Ovary (tissue), 9 donors: ENCODE results near the gene P2RY12. TPM values are rescaled to one million over a fixed set of nuclear protein-coding genes. Genes with fewer than 3 reads are reported as not detected.
"Not testable (repeated sequence)": the region's sequence is repeated elsewhere in the genome, so short reads cannot be mapped to it uniquely, and the experiment has no call there.

ENCODE experiments used
- DNase-seq, 5 donors: peaks; one replicate each; pipeline ENCODE4 v3.0.0-alpha.2; 2019 to 2020
- H3K27ac ChIP-seq, 2 donors: fragments of 200-600 bp; one replicate each; pipeline versions ENCODE4 v1.5.1 to v1.8.0; 2019 to 2022
- H3K27me3 ChIP-seq: fragments of 200-600 bp; one replicate; pipeline ENCODE4 v1.8.0; 2022
- H3K36me3 ChIP-seq: fragments of 200-600 bp; sonication (generic); one replicate; pipeline ENCODE4 v1.5.1; 2019
- H3K4me1 ChIP-seq: one replicate; pipeline ENCODE4 v1.8.1; 2013; ENCODE audit warnings: mild to moderate bottlenecking, moderate library complexity; ENCODE audit not compliant: insufficient read depth
- H3K4me3 ChIP-seq: fragments of 200-600 bp; sonication (generic); one replicate; pipeline ENCODE4 v1.5.1; 2017
- H3K9me3 ChIP-seq, 2 donors: fragments of 200-600 bp in 1 of 2; sonication (generic) in 1 of 2; one replicate each; pipeline versions ENCODE4 v1.5.1 to v1.8.1; 2013 to 2019; ENCODE audit warnings: mild to moderate bottlenecking in 1 of 2, moderate library complexity in 1 of 2
- EP300 ChIP-seq: sonication (generic); formaldehyde crosslinking; IDR thresholded peaks from one replicate; pipeline ENCODE4 v1.6.1; 2017; ENCODE audit warnings: antibody characterized with exemption
- POLR2A ChIP-seq: fragments of 450-650 bp; IDR thresholded peaks from one replicate; pipeline ENCODE4 v1.6.1; 2017; ENCODE audit warnings: antibody characterized with exemption, mild to moderate bottlenecking, moderate library complexity
- WGBS, 3 donors: extraction: QIAGEN DNeasy Blood & Tissue Kit in 1 of 3; methylation state at CpG; one replicate each; pipeline versions ENCODE4 v1.1.5 to v1.1.7; 2013 to 2017; 5-methylcytosine and 5-hydroxymethylcytosine counted together
- intact Hi-C, 4 donors: fragments of 100-400 bp; cut with DNase I; formaldehyde crosslinking; loops; one replicate each; pipeline versions ENCODE4 v1.11.0 to v1.15.1; 2022 to 2023
- polyA plus RNA-seq, 2 donors: library from polyadenylated mRNA; stranded (reverse); fragments of 200-250 nt in 1 of 2; fragments of 350-450 nt in 1 of 2; fragmentation: Illumina TruSeq in 1 of 2; extraction: RNeasy Lipid Tissue Mini Kit (QIAGEN cat#74804) in 1 of 2; gene quantifications; one replicate each; pipeline ENCODE4 v1.2.3, GENCODE V29; 2013 to 2014
- total RNA-seq, 7 donors: library from RNA; depleted of rRNA in 2 of 7; stranded (reverse); fragments of >200 nt in 2 of 7; fragmentation: NEBNext Ultra II Directional in 3 of 7; extraction: Animal tissue kit (Norgen Biotek cat#: 25700) in 3 of 7; gene quantifications; one replicate each; pipeline versions ENCODE4 v1.1.0 to v1.2.4, GENCODE V29; 2016 to 2023
- TF ChIP-seq, protein P1 (sequence below), 3 donors: fragments of 450-650 bp in 2 of 3; fragments of 200-600 bp in 1 of 3; IDR thresholded peaks; one replicate each; pipeline versions ENCODE4 v1.5.1 to v1.8.0; 2016 to 2022; ENCODE audit warnings: antibody characterized with exemption in 3 of 3, mild to moderate bottlenecking in 1 of 3
- donor health status: DM: no; HTN: no; CAD: no; lungs with moderate emphysema.
- donor health status: DM: no; HTN: no; CAD: no.
- donor health status: Bipolar disorder and iron deficiency.
- donor health status: DM: yes; HTN: yes; CAD: no.
- donor health status: DM: no; HTN: no; CAD: no.
- donor health status: DM: yes; HTN: yes; CAD: no.

P2RY12 gene
- total and polyA plus RNA-seq, 9 donors: 0.19 to 1.7 (median 0.69) TPM

DNA sequence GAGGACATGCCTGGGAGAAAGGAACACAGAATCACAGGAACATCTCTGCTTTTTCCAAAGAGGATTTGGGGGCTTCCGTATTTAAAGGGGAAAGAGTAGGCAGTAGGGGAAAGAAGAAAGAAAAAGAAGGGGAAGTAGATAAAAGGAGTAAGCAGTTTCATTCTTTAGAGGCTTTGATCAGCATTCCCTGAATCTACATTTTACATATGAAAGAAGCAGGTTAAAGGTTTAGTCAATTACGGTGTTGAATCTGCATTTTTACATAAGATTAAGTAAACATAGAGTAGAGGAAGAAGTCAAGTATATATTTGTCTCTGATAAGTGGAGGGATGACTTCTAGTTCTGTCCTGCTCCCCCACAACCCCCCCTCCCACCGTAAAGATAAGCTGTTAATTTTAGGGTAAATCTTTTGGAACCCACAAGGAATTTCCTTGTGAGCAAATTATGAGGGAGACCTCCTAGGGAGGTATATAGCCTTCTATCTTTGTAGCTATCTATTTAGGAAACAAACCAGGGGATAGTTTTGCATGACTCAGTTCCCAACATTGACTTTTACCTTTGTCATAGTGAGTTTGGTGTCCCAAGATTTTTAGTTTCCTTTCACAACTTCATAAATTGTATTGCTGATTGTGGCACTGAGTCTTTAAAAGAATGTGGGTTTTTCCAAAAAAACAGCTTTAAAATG lies 8.7 kb upstream of the P2RY12 start:
- DNase-seq: no peak
- TF ChIP-seq, protein P1, sequence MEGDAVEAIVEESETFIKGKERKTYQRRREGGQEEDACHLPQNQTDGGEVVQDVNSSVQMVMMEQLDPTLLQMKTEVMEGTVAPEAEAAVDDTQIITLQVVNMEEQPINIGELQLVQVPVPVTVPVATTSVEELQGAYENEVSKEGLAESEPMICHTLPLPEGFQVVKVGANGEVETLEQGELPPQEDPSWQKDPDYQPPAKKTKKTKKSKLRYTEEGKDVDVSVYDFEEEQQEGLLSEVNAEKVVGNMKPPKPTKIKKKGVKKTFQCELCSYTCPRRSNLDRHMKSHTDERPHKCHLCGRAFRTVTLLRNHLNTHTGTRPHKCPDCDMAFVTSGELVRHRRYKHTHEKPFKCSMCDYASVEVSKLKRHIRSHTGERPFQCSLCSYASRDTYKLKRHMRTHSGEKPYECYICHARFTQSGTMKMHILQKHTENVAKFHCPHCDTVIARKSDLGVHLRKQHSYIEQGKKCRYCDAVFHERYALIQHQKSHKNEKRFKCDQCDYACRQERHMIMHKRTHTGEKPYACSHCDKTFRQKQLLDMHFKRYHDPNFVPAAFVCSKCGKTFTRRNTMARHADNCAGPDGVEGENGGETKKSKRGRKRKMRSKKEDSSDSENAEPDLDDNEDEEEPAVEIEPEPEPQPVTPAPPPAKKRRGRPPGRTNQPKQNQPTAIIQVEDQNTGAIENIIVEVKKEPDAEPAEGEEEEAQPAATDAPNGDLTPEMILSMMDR (IDR thresholded peaks at IDR 0.05): no peak
- TF ChIP-seq EP300 (no peak), POLR2A (no peak)
- Histone ChIP-seq H3K4me1 (no peaks in the 10 kb centered on the region), H3K27me3 (no peaks in the 10 kb centered on the region), H3K4me3 (no peak overlapping the region), H3K9me3 (no peaks in the 10 kb centered on the region), H3K36me3 (no peaks in the 10 kb centered on the region), H3K27ac (no peak overlapping the region)
- WGBS, 3 donors: 53 to 67% (median 61%) methylated on average over 3 of the region's 3 CpGs
- intact Hi-C loops: no loop called here

DNA sequence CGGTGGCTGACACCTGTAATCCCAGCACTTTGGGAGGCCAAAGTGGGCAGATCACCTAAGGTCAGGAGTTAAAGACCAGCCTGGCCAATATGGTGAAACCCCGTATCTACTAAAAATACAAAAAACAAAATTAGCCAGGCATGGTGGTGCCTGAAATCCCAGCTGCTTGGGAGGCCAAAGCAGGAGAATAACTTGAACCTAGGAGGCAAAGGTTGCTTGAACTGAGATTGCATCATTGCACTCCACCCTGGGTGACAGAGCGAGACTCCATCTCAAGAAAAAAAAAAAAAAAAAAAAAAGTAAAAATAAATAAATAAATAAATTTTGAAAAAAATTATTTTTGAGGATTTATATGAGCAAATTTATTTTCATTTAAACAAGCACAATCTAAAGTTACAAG lies 7.6 kb upstream of the P2RY12 start:
- H3K27me3 ChIP-seq, H3K36me3 ChIP-seq, H3K4me3 ChIP-seq, DNase-seq, H3K9me3 ChIP-seq, H3K4me1 ChIP-seq, H3K27ac ChIP-seq, intact Hi-C loops: not testable (repeated sequence)
- WGBS, 3 donors: 87 to 98% (median 98%) methylated on average over 3 of the region's 3 CpGs

DNA sequence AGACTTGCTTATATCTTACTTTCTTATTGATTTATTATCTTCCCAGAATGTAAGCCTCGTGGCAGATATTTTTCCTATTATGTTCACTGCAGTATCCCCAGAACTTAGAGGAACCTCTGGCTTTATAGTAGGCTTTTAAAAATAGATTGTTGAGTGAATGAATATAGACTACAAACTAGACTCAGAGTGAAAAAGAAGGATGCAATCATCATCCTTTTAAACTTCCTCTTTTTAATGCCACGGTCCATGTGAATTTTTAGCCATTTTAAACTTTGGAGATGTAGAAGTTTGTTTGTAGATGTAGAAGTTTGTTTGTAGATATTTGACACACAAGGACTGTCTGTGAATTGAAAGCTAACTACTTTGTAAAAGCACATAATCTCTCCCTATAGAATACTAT lies 7.2 kb upstream of the P2RY12 start:
- H3K4me3 ChIP-seq: no peak overlapping the region
- 70 to 85% (median 80%) methylated on average over 2 of the region's 2 CpGs for WGBS, 3 donors
- intact Hi-C loops: no loop called here
- no peaks in the 10 kb centered on the region for H3K27me3 ChIP-seq
- no peak overlapping the region for H3K27ac ChIP-seq
- H3K9me3 ChIP-seq: no peaks in the 10 kb centered on the region
- TF ChIP-seq EP300: no peak
- TF ChIP-seq POLR2A: no peak
- TF ChIP-seq, protein P1 (IDR thresholded peaks at IDR 0.05): no peak
- DNase-seq: no peak
- no peaks in the 10 kb centered on the region for H3K4me1 ChIP-seq
- no peaks in the 10 kb centered on the region for H3K36me3 ChIP-seq

DNA sequence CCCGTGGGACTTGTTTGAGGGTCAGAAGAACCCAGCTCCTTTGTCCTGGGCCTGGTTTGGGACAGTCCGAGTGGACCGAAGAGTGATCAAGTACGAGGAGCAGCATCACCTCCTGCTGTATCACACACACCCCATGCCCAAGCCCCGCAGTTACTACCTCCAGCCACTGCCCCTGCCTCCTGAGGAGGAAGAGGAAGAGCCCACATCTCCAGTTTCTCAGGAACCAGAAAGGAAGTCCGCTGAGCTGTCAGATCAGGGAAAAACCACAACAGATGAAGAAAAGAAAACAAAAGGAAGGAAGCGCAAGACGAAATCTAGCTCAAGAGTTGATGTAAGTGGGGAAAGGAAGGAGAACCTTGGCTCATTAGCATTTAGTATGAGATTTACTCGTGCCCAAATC lies 3.3 kb upstream of the P2RY12 start:
- Histone ChIP-seq H3K36me3 (no peaks in the 10 kb centered on the region), H3K27ac (no peak overlapping the region), H3K4me1 (no peaks in the 10 kb centered on the region), H3K27me3 (no peaks in the 10 kb centered on the region), H3K4me3 (no peak overlapping the region), H3K9me3 (no peaks in the 10 kb centered on the region)
- no peak for DNase-seq
- intact Hi-C loops: no loop called here
- 94 to 96% (median 94%) methylated on average over 9 of the region's 9 CpGs for WGBS, 3 donors
- TF ChIP-seq POLR2A (no peak), EP300 (no peak)
- TF ChIP-seq, protein P1 (IDR thresholded peaks at IDR 0.05): no peak

DNA sequence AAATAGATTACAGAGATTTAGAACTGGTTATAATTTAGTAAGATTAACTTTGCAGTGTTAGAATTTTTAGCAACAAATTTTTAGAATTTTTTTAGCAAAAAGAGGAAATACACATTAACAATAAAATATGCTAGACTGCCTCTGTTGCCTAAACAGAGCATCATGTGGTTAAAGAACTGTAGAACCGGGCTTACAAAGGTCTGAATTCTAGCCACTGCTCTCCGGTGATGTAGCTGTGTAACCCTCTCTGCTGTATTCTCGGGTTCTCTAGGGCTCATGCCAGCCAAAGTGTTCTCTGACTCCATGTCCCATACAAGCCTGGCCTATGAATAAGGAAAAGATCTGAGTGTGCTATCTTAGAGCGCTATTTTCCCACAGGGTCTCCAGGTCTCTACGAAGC lies 2.9 kb upstream of the P2RY12 start:
- WGBS, 3 donors: 90 to 93% (median 91%) methylated on average over 5 of the region's 5 CpGs
- no peaks in the 10 kb centered on the region for H3K27me3 ChIP-seq
- no peak for DNase-seq
- no peak overlapping the region for H3K4me3 ChIP-seq
- no peaks in the 10 kb centered on the region for H3K4me1 ChIP-seq
- no peak overlapping the region for H3K27ac ChIP-seq
- TF ChIP-seq, protein P1 (IDR thresholded peaks at IDR 0.05): no peak
- TF ChIP-seq EP300 (no peak), POLR2A (no peak)
- intact Hi-C loops: no loop called here
- H3K36me3 ChIP-seq: no peaks in the 10 kb centered on the region
- H3K9me3 ChIP-seq: no peaks in the 10 kb centered on the region
